NCI-H2196 treated with DMSO at 0.1 percent for 48 hours (cell line): ENCODE results near the gene ZFP14.
"Not testable (repeated sequence)": the region's sequence is repeated elsewhere in the genome, so short reads cannot be mapped to it uniquely, and the experiment has no call there.

Experiments used
- DNase-seq: peaks from one replicate; lab custom pipeline; 2025; ENCODE audit not compliant: unreplicated experiment; lab: John Stamatoyannopoulos, UW

ZFP14 gene

GRCh38 chr19:36331353-36332228 lies 47.4 kb downstream of the ZFP14 start:
- no peak for DNase-seq

GRCh38 chr19:36330216-36330615 lies 48.8 kb downstream of the ZFP14 start:
- no peak for DNase-seq

GRCh38 chr19:36329534-36329933 lies 49.5 kb downstream of the ZFP14 start:
- not testable (repeated sequence) for DNase-seq

- not testable (repeated sequence) for DNase-seq
Measured at GRCh38 chr19:36326649-36327048, 52.4 kb downstream of the ZFP14 start.

GRCh38 chr19:36315164-36315563 lies 63.8 kb downstream of the ZFP14 start:
- not testable (repeated sequence) for DNase-seq

GRCh38 chr19:36314053-36314452 lies 64.9 kb downstream of the ZFP14 start:
- not testable (repeated sequence) for DNase-seq

GRCh38 chr19:36311098-36311760 lies 67.8 kb downstream of the ZFP14 start:
- not testable (repeated sequence) for DNase-seq

GRCh38 chr19:36310416-36310990 lies 68.5 kb downstream of the ZFP14 start:
- DNase-seq = not testable (repeated sequence)

- DNase-seq = not testable (repeated sequence)
Measured at GRCh38 chr19:36309759-36310158, 69.2 kb downstream of the ZFP14 start.

- DNase-seq = not testable (repeated sequence)
Measured at GRCh38 chr19:36309309-36309708, 69.7 kb downstream of the ZFP14 start.

GRCh38 chr19:36292317-36292716 lies 86.7 kb downstream of the ZFP14 start:
- not testable (repeated sequence) for DNase-seq
